Measurements from ENCODE around the gene FAM111B.
"Not testable (repeated sequence)": the region's sequence is repeated elsewhere in the genome, so short reads cannot be mapped to it uniquely, and the experiment has no call there.

GRCh38 chr11:59095225-59095624, 11.8 kb upstream of the FAM111B start:
- not testable (repeated sequence) for TF ChIP-seq CTCF (IDR thresholded peaks at IDR 0.05 in 8 of 11, conservative IDR thresholded peaks at IDR 0.05 in 3 of 11); POLR2AphosphoS5 (IDR thresholded peaks at IDR 0.05)

Measured in spleen (tissue), 7 donors.